GM19043 (cell line): Measurements from ENCODE around the gene GLIS1.

Source experiments
- ATAC-seq: cut with Tn5 transposase; IDR thresholded peaks from one replicate; pipeline ENCODE4 v1.9.1; 2021; ENCODE audit warnings: low read depth; ENCODE audit not compliant: unreplicated experiment

Gene GLIS1

DNA sequence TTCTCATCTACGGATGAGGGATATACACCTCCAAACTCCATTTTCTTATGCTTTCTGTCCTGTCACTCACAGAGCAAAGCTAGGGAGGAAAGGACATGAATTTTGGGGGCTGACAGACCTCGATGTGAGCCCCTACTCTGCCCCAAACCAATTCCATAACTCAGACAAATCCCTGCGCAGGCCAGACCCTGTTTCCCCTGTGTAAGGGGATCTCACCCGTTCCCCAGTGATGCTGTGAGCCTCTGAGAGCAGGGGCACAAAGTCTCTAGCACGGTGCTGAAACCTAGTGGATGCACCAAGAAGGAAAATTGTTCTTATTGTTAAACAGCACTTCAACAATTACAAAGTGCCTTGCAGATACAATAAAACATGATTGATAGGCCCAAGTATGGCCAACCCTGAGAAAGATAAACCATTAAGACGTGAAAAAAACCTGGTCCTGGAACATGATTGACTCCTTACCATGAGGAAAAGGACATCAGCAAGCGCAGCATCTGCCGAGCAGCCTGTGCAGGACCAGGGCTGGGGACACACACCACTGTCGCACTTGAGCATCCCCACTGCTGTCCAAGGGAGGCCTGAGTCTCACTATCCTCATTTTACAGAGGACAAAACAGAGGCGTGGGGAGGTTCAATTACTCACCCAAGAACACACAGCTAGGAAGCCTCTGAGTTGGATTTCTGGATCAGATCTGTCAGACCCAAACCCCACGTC, 137.8 kb downstream of the GLIS1 start:
- ATAC-seq, result no peak

DNA sequence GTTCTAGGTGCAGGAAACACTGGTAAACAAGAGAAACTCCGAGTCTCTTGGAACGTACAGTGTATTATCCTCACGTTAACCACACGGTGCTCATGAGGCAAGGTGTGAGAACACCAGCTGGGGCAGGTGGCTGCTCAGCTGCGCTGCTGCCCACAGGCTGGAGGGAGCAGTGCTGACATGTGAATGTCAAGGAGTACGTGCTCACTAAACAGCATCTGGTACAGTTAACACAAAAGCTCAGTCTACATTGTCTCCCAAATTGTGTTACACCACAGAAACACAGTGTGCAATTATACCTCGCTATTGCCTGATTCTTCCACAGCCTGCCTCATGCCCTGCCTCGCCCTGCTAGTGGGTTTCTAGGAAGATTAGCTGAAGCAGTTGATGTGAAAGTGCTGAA, 138.4 kb downstream of the GLIS1 start:
- no peak for ATAC-seq

DNA sequence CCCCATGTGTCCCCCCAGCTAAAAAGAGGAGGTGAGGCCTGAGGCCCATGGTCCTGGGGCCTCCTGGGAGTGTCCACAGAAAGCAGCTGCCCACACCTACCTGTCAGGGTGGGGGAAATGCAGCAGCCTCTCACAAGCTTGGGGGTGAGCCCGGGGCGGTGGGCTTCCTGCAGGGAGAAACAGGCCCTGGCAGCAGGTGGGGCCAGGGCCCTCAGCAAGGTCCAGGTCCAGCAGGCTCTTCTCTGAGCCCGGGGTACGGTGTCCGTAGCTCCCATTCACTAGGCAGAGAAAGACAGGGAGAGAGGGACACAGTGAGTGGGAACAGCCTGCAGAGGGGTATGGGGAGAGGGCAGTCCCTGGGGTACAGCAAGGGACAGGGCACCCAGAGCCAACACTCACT, 139.0 kb downstream of the GLIS1 start:
- no peak for ATAC-seq

DNA sequence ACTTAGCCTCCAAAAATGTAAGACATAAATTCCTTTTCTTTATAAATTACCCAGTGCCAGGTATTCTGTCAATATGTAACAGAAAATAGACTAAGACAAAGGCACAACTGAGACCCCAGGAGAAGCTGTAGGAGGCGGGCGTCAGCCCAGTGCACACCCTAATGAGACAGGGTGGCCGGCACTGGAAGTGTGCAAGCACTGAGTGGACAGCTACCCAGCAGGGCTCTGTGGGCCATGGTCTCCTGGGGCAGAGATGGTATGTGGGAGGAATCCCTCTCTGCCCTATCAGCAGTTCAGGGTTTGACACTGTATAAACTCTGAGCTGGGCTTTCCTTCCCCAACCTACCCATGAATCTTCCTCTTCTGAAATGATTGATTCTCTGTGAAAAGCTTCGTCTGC, 139.5 kb downstream of the GLIS1 start:
- no peak for ATAC-seq

DNA sequence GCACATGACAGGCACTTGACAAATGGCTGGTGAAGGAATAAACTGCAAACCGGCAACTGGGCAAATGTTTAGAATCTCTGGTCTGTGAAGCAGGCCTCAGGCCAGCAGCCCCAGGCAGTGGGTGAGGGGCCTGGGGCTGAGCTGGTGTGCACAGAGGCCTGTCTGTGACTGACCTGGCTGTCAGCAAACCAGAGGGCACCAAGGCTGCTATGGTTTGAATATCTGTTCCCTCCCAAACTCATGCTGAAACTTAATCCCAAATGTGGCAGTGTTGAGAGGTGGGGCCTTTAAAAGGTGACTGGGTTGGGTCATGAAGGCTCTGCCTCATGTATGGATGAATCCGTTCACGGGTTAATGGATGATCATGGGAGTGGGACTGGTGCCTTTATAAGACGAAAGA, 140.0 kb downstream of the GLIS1 start:
- ATAC-seq, result no peak

DNA sequence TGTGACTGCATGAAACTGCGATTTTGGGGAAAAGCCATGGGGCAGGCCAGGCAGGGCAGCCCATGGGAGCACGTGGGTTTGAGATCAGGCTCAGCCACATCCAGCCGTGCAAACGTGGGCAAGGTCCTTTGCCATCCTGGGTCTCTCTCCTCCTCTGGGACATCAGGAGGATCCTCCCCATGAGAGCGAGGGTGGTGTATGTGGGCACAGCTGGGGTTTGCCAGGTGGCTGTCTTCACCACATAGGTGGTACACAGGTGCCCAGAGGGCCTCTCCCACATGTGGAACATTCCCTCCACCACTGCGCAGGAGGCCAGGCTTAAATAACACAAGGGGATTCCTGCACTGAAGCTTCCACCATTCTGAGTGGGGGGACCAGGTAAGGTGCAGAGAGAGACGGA, 143.1 kb downstream of the GLIS1 start:
- ATAC-seq, result no peak

DNA sequence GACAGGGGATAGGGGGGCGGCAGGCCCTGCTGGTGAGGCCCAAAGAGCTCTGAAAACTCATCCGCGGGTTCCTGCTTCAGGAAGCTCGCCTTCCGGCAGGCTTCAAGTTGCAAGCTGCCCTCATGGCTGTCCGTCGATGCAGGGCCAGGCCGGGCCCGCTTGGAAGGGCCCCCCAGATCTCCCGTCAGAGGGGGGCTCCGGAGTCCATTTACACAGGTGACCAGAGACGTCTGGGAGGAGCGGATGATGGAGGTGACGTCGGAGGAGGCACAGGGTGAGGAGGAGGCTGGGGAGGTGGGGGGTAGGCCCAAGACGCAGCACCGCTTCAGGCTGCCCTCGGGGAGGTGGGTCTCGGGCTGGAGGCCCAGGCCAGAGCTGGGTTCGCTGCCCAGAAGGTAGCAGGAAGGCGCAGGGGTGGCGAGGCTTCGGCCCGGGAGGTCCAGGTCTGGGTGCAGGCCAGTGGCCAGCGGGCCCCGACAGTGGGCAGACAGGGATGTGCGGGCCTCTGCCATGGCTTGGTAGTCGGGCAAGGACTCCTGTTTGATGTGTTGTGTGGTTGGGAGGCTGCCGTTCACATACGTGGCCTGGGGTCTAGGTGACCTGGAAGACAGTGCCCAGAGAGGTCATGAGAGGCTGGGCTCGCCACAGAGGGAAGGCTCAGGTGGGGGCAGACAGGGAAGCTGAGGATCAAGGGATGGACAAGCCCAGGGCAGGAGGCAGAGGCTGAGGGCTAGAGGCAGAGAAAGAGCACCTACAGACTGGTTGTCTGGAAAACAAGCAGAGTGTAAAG, 144.4 kb downstream of the GLIS1 start:
- no peak for ATAC-seq

DNA sequence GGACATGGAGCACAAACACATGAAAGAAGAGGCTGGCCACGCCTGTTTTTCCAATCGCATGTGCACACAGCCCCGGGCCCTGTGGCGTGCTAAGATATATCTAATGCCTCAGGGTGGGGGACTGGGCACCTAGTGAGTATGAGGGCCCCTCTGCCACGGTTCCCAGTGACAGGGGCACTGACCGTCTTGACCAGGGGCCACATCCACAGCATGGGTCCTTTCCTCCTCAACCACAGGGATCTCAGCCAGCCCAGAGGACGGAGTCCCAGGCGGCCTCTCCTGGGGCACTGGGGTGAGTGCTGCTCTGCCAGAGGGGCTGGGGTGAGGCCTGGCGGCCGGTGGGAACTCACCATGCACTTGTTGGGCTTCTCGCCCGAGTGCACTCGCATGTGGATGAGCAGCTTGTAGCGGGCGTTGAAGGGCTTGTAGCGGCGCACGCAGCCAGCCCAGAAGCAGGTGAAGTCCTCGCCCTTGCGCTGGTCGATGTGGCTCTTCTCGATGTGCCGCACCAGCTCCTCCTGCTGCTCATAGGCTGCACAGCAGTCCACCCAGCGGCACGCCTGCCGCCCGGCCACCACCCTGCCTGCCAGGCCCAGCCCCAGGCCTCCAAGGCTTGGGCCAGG, 145.1 kb downstream of the GLIS1 start:
- ATAC-seq, result no peak

DNA sequence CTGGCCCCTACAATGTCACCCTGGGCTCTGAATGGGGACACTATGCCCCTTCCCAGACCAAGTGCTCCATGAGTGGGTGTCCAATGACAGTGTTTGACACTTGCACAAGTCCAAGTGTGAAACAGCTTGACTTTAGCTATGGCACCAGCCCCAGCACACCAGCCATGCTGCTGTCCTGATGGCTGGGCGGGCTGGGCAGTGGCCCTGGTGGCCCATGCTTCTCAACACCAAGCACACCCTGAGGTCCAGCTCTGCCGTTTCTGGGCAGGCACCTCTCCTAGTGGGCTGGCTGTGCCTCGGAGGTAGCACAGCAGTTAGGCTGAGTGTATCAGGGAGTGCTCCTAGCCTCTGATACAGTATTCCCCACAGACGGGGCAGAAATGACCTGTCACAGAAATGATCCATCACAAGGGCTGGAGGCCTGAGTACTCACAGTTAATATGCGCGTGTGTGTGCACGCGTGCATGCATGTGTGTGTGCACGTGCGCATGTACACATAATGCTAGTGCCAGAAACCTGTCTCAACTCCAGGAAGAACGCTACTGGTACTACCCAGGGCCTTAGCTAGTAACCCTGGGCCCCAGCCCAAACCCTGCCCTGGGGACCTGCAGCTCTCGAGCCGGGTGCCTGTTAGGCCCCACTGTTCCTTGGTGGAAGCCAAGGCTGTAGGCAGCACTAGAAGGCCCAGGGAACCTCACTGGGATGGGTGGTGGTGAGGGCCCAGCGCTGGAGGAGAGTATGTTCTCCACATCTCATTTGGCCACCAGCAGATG, 145.8 kb downstream of the GLIS1 start:
- ATAC-seq, result no peak

DNA sequence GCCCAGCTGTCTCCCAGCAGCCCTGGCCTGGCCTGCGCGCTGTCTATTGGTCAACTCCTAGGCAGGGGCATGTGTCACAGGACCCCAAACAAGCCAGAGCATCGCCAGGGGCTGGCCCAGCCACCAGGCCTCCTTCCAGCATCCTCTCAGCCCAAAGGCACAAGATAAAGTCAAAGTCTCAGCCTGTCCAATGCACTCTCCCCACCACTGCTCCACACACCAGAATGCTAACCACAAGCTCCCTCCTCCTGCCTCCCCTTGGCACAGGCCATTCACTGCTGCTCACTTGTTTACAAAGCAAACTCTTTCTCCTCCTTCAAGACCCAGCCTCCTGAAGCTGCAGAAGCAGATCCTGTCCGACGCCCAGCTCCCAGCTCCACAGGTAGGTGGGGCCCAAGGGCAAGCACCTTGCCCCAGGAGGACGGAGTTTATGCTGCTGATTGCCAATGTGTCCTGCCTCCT, 146.4 kb downstream of the GLIS1 start:
- no peak for ATAC-seq

DNA sequence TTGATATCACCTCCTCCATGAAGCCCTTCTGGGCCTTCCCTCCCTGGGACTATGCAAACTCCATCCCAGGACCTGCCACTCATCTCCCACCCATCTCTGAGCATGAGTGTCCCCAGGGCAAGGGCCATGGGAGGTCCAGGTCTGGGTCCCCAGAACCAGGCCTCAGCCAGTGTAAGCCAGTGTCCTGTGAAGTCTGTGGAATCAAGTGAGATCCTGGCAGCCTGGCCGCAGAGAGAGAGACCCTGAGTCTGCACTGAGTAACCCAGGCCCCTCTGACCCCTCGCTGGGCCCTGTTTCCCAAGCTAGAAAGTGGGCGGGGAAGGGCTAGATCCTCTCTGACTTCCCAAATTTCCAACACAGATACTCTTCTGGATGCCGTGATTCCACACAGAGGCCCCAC, 147.0 kb downstream of the GLIS1 start:
- ATAC-seq, result no peak

DNA sequence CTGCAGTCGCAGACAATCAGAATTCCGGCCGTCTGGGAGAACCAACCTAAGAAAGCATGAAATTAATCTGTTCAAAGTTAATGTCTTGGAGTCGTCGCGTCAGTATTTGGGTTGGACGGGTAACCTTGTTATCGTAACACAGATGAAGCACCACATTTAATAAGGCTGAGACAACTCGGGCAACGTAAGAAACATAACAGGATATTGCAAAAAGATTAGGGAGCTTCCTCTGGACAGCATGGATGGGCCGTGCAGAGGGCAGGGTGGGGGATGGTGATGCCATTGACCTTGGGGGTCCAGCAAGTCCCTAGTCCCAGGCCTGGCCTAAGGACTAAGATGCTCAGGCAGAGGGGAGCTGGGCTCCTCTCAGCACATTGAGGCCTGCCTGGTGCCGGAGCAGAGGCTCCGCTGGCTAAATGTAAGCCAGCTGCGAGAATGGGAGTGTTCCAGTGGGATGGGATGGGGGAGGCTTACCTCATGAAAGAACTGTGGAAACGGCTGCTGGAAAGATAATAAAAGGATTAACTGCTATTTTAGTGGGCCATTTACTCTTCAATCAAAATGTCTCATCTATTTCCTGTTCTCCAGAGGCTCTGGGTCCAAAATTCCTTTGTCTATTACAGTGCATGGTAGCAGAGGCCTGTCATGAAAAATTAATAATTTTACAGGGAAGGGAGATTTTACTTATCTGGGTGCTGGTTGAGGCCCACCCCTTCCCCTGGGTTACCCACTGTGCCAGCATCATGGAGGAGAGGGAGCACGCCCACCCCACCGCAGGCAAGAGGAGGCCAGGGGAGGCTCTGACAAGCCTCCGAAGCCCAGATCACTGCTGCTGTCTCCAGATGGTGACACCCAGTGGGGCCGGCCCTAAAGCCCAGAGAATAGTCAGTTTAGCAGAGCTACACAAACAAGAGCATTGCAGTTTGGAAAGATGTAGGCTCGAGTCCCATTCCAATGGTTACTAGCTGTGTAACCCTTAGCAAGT, 148.1 kb downstream of the GLIS1 start:
- ATAC-seq, result no peak

DNA sequence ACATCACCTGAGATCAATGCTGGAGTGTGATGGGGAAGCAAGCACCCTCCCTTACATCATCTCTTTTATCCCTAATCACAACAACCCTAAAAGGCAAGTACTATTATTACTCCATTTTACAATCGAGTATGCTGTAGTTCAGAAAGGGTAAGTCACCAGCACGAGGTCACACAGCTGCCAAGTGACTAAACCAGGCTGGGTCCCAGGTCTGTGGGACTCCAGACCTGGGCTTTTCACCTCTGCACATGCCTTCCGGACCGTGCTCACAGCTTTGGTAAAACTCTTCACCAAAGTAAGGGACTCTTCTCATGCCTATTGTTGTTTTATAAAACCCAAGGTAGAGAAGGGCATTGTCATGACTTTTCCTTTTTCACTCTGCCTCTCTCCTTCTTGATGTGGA, 148.9 kb downstream of the GLIS1 start:
- ATAC-seq, result no peak

DNA sequence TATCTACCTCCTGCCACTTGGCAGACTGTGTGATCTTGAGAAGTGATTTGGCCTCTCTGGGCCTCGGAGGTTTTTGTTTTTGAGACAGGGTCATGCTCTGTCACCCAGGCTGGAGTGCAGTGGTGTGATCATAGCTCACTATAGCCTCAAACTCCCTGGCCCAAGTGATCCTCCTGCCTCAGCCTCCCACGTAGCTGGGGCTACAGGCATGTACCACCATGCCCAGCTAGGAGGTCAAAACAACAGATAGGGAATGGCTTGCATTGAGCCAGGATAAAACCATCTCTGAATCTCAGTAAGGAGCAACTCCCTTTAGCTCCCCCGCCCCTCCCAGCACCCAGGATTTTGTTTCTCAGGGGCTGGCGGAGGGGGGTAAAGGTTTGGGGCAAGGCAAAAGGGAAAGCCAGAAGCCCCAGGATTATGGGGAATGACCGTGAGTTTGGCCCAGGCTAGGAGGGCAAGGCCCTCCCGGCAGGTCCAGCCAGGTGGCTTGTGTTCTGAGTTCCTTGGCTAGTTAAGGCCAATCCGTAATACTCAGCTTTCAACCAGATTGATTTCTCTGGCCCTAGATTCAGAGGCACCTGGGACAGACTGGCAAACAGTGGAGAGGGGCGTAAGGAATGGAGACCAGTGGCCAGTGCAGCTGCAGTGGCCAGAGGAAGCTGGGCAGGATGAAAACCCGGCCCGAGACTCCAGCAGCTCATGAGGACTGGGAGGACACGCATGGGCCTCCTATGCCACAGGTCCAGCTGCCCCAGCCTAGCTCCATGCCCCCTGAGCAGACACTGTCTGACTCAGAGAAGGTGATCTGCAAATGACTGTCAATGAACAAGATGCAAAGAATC, 149.7 kb downstream of the GLIS1 start:
- no peak for ATAC-seq

DNA sequence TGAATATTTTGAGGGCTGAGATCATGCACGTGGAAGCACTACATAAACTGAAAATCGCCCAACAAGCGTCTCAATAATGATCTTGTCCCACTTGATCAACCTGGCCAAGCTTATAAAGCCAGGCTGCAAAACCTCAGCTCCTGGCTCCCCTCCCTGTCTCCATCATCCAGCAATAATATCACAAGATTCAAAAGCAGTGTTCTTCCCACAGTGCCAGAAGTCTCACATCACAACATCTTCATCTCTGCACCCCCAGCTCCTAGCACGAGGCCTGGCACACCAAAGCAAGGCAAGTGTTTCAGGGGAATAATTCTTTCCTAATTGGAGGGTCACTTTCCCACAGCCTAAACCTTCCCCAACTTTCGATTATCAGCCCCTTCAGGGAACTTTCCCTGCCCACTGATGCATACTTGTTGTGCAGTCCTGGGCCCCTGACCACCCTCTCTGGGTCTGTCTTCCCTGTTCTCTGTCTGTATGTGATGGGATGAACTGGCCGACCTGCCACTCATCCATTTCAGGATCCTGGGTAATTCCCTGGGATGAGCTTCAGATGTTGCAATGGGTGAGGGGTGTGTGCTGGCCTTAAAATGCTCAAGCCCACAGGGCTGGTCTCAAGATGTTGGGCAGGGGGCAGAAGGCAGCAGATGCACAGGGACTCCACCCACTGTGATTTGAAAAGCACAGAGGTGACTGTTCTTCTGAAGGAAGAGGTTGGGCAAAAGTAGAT, 150.7 kb downstream of the GLIS1 start:
- no peak for ATAC-seq

DNA sequence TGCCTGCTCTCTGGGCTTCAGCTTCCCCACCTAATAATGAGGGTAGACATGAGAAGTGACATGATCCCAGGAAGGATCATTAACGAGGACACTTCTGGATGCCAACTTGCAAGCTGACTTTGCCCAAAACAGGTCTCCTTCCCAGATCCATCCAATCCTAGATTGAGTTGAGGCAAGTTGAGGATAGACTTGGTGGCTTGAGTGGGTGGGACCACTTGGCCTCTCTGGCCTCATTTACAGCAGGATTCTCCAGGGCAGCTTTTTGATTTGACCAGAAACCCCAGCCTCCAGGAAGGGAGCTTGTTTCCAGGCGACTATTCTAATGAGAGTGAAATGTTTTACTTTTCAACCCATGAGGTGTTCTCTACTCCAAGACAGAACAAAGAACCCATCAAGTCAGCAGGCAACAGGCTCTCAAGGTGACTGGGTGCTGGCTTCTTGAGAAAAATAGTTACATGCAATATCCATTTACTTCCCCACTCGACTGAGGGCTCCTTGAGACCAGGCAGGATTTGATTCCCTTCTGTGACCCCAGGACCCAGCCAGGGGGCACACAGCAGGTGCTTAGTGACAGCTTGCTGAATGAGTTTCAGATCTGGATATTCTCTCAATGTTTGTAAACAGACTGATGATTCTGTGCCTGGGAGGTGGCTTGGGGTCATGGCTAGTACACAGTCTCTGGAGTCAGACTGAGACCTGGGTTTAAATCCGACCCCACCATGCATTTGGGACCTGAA, 151.5 kb downstream of the GLIS1 start:
- ATAC-seq, result no peak

DNA sequence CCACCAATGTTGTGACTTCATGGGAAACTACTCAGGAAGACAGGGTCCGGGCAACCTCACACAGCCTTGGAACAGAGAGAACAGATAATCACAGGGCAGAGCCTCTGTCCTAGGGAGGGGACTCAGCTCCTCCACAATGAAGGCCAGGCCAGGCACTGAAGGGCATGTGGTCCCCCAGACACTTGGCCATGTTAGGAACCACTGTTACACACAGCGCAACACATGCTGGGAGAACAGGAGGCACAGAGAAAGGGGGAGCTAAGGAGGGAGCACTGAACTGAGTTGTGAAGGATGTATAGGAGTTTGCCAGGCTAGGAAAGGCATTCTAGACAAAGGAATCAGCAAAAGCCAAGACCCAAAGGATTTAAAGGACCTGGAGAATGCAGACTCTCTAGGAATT, 152.2 kb downstream of the GLIS1 start:
- no peak for ATAC-seq

DNA sequence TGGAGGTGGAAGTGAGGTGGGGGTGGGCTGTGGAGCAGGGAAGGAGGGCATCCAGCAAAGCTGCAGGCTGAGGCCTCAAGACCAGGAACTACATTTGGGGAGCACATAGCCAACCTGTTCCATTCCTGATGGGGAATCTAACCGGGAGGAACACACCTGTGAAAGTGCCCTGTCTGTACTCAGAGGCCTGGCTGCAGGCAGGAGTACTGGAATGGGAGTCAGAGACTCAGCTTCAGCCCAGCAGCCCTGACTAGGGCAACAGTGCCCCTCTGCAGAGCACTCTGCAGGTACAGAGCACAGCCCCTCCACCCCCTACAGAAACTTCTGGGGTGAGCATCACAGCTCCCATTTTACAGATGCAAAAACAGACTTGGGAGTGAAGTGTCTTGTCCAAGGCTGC, 153.4 kb downstream of the GLIS1 start:
- ATAC-seq, result no peak
